Loucy (cell line): Measurements from ENCODE around the gene FAM163B.
"Not testable (repeated sequence)": the region's sequence is repeated elsewhere in the genome, so short reads cannot be mapped to it uniquely, and the experiment has no call there.

Experiments used
- H2AFZ ChIP-seq: fragments of 200-600 bp; sonication (generic); 2 replicates; pipeline ENCODE4 v1.6.0; 2016; ENCODE audit warnings: antibody characterized with exemption, mild to moderate bottlenecking, low read length, moderate library complexity
- H3F3A ChIP-seq: fragments of 200-600 bp; 2 replicates; pipeline ENCODE4 v1.6.0; 2016; ENCODE audit warnings: antibody characterized with exemption, low read depth, mild to moderate bottlenecking
- H3K27me3 ChIP-seq: fragments of 200-600 bp; sonication (generic); 2 replicates; pipeline ENCODE4 v1.6.1; 2014; ENCODE audit warnings: low read length, mild to moderate bottlenecking; ENCODE audit not compliant: insufficient read depth, poor library complexity, severe bottlenecking
- H3K36me3 ChIP-seq: fragments of 200-600 bp; sonication (generic); 2 replicates; pipeline ENCODE4 v1.6.1; 2016; ENCODE audit warnings: low read length; ENCODE audit not compliant: insufficient read depth
- H3K4me1 ChIP-seq: fragments of 200-600 bp; sonication (generic); 2 replicates; pipeline ENCODE4 v1.5.1; 2014; ENCODE audit warnings: low read length, mild to moderate bottlenecking; ENCODE audit not compliant: insufficient read depth, poor library complexity, severe bottlenecking
- H3K4me2 ChIP-seq: fragments of 200-600 bp; sonication (generic); 2 replicates; pipeline ENCODE4 v1.6.0; 2014; ENCODE audit warnings: antibody characterized with exemption, low read length, low read depth, mild to moderate bottlenecking; ENCODE audit not compliant: poor library complexity, severe bottlenecking
- H3K4me3 ChIP-seq: fragments of 200-600 bp; sonication (generic); 2 replicates; pipeline ENCODE4 v1.5.1; 2014; ENCODE audit warnings: low read length, mild to moderate bottlenecking, mixed read lengths; ENCODE audit not compliant: poor library complexity, severe bottlenecking
- H3K79me2 ChIP-seq: fragments of 200-600 bp; sonication (generic); 2 replicates; pipeline ENCODE4 v1.6.1; 2014; ENCODE audit warnings: low read length; ENCODE audit not compliant: insufficient read depth
- H3K9ac ChIP-seq: fragments of 200-600 bp; sonication (generic); 2 replicates; pipeline ENCODE4 v1.6.0; 2014; ENCODE audit warnings: mild to moderate bottlenecking, low read depth, low read length, moderate library complexity; ENCODE audit not compliant: poor library complexity, severe bottlenecking
- H3K9me2 ChIP-seq: fragments of 200-600 bp; sonication (generic); replicated peaks from 2 replicates; pipeline ENCODE4 v1.6.1; 2016; ENCODE audit warnings: low read depth, low read length, mixed read lengths
- H3K9me3 ChIP-seq: fragments of 200-600 bp; sonication (generic); 2 replicates; pipeline ENCODE4 v1.6.1; 2014; ENCODE audit warnings: mild to moderate bottlenecking, antibody characterized with exemption, low read length, low read depth; ENCODE audit not compliant: insufficient read depth
- H4K20me1 ChIP-seq: fragments of 200-600 bp; sonication (generic); 2 replicates; pipeline ENCODE4 v1.6.0; 2014; ENCODE audit warnings: antibody characterized with exemption, low read length, mild to moderate bottlenecking; ENCODE audit not compliant: insufficient read depth, poor library complexity, severe bottlenecking
- CTCF ChIP-seq: fragments of 200-600 bp; sonication (generic); conservative IDR thresholded peaks from 2 replicates; pipeline ENCODE4 v1.5.1; 2014; ENCODE audit warnings: mild to moderate bottlenecking, antibody characterized with exemption, low read length
- EZH2phosphoT487 ChIP-seq: fragments of 200-600 bp; IDR thresholded peaks from 2 replicates; pipeline ENCODE4 v1.6.1; 2018; ENCODE audit warnings: antibody characterized with exemption, mild to moderate bottlenecking, moderate library complexity, borderline replicate concordance

FAM163B gene

GRCh38 chr9:133628766-133629165 lies 19.6 kb upstream of the FAM163B start:
- Histone ChIP-seq H3K4me3 (no peak overlapping the region), H3K79me2 (no peaks in the 10 kb centered on the region), H3K4me2 (no peak overlapping the region), H4K20me1 (no peaks in the 10 kb centered on the region), H3F3A (no peaks in the 10 kb centered on the region), H3K9me3 (0 out of 2 replicates have a peak, but pooled peaks cover 5% of the 10 kb centered on the region), H2AFZ (no peak overlapping the region), H3K4me1 (no peaks in the 10 kb centered on the region), H3K9ac (no peak overlapping the region), H3K27me3 (no peaks in the 10 kb centered on the region), H3K9me2 (no peaks in the 10 kb centered on the region), H3K36me3 (no peaks in the 10 kb centered on the region)
- no peak for TF ChIP-seq EZH2phosphoT487
- TF ChIP-seq CTCF, result no peak

- H3K4me2 ChIP-seq, result no peak overlapping the region
- H3K4me3 ChIP-seq, result no peak overlapping the region
- H3F3A ChIP-seq, result no peaks in the 10 kb centered on the region
- no peak for TF ChIP-seq EZH2phosphoT487
- no peak for TF ChIP-seq CTCF
- no peak overlapping the region for H3K9ac ChIP-seq
- H3K9me3 ChIP-seq, result 0 out of 2 replicates have a peak, but pooled peaks cover 5% of the 10 kb centered on the region
- H3K36me3 ChIP-seq, result no peaks in the 10 kb centered on the region
- H3K4me1 ChIP-seq, result no peaks in the 10 kb centered on the region
- no peaks in the 10 kb centered on the region for H3K27me3 ChIP-seq
- no peaks in the 10 kb centered on the region for H3K9me2 ChIP-seq
- no peaks in the 10 kb centered on the region for H3K79me2 ChIP-seq
- no peaks in the 10 kb centered on the region for H4K20me1 ChIP-seq
- H2AFZ ChIP-seq, result no peak overlapping the region
Observed at GRCh38 chr9:133627341-133627740, 18.2 kb upstream of the FAM163B start.

- not testable (repeated sequence) for H3K4me3 ChIP-seq, H3K27me3 ChIP-seq, H2AFZ ChIP-seq, H3K9ac ChIP-seq, H3K4me1 ChIP-seq, H4K20me1 ChIP-seq, H3F3A ChIP-seq, H3K36me3 ChIP-seq, H3K9me2 ChIP-seq, H3K4me2 ChIP-seq, H3K9me3 ChIP-seq, H3K79me2 ChIP-seq
Observed at GRCh38 chr9:133626008-133626407, 16.8 kb upstream of the FAM163B start.

- no peak for TF ChIP-seq EZH2phosphoT487
- TF ChIP-seq CTCF, result no peak
- Histone ChIP-seq H3K9me3 (0 out of 2 replicates have a peak, but pooled peaks cover 5% of the 10 kb centered on the region), H3K4me3 (no peak overlapping the region), H3F3A (no peaks in the 10 kb centered on the region), H2AFZ (no peak overlapping the region), H3K4me2 (no peak overlapping the region), H3K4me1 (peaks cover 21% of the 10 kb centered on the region), H4K20me1 (no peaks in the 10 kb centered on the region), H3K9me2 (no peaks in the 10 kb centered on the region), H3K9ac (no peak overlapping the region), H3K36me3 (no peaks in the 10 kb centered on the region), H3K27me3 (no peaks in the 10 kb centered on the region), H3K79me2 (no peaks in the 10 kb centered on the region)
Observed at GRCh38 chr9:133622555-133622954, 13.4 kb upstream of the FAM163B start.
